GM18502 (cell line): Measurements from ENCODE around the gene VPS50.
A peak's percentile ranks its signal among the peaks of the same experiment; 100 is the strongest.

ENCODE experiments used
- ATAC-seq: cut with Tn5 transposase; IDR thresholded peaks from one replicate; pipeline ENCODE4 v1.9.1; 2021; ENCODE audit warnings: mild to moderate bottlenecking; ENCODE audit not compliant: unreplicated experiment, poor library complexity

VPS50 gene, protein sequence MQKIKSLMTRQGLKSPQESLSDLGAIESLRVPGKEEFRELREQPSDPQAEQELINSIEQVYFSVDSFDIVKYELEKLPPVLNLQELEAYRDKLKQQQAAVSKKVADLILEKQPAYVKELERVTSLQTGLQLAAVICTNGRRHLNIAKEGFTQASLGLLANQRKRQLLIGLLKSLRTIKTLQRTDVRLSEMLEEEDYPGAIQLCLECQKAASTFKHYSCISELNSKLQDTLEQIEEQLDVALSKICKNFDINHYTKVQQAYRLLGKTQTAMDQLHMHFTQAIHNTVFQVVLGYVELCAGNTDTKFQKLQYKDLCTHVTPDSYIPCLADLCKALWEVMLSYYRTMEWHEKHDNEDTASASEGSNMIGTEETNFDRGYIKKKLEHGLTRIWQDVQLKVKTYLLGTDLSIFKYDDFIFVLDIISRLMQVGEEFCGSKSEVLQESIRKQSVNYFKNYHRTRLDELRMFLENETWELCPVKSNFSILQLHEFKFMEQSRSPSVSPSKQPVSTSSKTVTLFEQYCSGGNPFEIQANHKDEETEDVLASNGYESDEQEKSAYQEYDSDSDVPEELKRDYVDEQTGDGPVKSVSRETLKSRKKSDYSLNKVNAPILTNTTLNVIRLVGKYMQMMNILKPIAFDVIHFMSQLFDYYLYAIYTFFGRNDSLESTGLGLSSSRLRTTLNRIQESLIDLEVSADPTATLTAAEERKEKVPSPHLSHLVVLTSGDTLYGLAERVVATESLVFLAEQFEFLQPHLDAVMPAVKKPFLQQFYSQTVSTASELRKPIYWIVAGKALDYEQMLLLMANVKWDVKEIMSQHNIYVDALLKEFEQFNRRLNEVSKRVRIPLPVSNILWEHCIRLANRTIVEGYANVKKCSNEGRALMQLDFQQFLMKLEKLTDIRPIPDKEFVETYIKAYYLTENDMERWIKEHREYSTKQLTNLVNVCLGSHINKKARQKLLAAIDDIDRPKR

DNA sequence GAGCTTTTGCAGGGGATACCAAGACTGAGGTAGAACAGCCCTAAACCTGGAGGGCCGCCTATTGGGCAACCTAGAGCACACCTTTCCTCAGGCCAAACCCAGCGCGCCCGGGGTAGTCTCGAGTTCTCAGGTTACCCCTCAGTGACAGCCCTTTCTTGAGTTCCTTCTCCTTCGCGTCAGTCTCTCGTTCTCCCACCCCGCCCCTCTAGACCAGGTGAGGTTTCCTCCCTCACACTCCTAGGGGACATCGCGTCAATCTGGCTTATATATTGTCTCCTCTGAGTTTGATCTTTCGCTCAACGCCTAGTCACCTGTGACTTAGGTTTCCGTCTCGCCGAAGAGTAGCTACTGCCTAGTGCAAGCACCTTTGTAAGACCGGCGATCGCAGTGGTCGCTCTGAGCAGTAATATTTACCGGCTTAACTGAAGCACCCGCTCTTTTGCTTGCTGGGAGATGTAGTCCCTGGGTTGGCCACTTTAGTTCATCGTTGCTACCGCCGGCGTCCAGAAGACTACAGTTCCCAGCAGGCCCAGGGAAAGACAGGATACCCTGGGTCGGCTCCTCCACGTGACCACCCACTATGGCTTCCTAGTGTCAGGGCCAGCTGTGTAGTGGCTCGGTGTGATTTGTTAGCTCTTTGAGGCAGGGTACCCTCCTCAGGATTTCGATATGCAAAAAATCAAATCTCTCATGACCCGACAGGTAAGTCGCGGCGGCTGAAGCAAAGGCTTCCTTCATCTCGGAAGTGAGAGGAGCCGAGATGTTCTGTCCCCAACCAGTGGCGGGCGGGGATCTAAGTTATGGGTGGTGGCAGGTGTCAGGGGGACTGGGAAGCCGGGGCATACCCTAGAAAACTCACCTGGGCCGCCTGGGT is at the start of gene VPS50:
Gene VPS50, plus strand, starts transcription at position 568 of the 874 bp plus-strand sequence. Its CDS starts 102 bp downstream, at position 670.
- peak; percentile 99 for ATAC-seq

DNA sequence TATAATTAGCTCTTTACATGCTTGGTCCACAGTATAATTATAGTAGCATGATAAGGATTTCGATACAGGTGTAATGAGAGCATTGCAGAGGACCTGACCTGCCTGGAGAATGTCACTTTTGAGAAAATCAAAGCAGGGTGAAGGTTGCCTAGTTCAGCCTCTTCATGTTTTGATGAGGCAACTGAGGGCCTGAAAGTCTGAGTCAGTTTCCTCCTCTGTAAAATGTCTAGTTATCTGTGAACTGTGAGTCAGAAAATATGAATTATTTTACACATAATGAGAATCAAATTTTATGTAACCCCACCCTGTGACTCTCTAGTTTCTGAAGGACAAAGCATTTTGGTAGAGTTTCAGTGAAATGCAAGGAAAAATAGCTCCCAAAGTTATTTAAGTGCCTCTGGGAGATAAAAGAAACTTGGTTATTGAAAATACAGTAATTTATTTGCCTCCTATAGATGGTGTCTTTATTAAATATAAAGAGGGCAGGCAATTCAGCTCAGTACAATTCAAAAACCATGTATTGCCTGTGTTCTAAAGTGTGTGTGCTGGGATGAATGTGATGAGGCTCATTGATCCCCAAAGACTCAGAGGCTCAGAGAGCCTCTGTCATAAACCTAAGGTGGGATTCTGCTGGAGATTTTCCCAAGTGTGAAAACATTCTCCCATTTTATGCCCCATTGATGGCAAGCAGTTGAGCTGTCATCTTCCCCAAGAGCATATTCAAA is 46.7 kb upstream of the VPS50 start:
- no peak for ATAC-seq

DNA sequence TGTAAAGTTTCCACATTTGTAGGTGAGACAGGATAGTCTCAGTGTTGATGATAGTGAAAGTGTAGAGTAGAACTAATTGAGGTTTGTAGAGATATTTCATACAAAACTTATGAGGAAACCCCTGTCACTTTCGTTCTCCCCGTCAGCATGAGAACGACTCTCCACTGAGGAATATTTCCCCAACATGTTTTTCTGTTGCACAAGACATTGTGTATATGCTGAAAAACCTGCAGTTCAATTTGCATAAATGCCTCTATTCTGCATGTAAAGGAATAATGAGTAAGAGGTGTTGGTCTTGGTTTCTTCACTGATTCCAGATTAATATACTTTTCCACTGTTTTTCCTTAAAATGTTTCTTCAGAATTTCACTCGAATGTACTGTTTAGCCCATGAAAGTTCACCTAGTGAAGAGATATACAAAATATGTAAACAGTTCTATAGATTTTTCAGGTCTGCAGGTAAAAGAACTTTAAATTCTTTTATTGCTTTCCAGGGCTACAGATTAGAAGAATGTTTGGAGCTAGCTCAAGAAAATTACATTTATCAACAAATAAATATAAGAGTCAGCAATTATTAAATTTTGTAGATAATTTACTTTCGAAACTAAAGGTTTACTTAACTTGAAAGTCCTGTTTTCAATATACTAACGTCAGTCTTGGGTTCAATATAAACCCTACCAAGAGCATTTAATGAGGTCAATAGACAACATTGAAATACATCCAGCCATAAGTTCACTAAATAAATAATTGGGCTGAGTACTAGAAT is 43.1 kb upstream of the VPS50 start:
- ATAC-seq: no peak

DNA sequence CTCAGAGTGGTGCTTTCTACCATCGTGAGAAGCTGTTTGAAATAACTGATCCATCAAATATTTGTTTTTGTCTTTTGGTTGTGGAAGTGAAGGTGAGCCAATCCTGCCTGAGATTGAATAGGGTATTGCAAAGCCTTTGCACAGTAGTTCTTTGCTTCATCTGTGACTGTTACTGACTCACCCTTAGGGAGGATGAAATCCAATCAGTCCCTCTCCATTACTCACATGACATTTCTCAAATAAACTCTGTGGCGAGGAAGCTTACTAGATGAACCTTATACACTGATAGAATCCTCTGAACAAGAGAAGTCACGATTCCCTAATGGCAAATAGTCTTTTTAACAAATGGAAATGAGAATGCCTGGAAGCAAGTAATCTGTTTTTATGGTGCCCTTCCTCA is 37.8 kb upstream of the VPS50 start:
- ATAC-seq: no peak

DNA sequence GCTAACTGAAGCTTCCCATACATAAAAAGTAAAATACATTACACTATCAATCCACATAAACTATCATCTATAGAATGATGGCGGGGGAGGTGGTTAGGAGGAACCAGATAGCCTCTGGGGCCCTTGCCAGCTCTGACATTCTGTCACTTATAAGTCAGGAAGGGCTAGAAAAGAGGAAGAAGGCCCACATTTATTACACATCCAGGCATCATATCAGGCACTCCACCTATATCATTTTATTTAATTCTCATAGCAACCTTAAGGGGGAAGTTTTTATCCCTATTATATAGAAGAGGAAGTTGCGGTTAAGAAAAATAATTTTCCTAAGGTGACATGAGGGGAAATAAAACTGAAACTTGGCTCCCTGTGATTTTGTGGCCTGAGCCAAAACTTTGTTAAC is 35.8 kb upstream of the VPS50 start:
- no peak for ATAC-seq

DNA sequence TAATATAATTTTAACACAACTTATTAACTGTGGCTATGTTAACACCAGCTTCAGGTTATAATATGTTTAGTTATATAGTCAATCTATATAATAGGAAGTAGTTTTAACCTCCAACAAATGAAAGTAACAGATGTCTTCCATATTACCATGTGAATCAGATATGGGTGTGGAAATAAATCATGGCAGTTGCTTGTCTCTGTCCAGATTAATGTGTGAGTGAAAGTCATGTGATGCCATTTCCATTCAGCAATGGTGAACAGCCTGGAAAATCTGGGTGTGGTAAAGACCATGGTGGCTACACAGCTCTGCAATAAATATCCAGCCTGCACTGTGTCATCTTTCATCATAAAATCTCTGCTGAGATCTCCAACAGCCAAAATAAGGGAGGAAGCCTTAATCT is 33.7 kb upstream of the VPS50 start:
- ATAC-seq: no peak

DNA sequence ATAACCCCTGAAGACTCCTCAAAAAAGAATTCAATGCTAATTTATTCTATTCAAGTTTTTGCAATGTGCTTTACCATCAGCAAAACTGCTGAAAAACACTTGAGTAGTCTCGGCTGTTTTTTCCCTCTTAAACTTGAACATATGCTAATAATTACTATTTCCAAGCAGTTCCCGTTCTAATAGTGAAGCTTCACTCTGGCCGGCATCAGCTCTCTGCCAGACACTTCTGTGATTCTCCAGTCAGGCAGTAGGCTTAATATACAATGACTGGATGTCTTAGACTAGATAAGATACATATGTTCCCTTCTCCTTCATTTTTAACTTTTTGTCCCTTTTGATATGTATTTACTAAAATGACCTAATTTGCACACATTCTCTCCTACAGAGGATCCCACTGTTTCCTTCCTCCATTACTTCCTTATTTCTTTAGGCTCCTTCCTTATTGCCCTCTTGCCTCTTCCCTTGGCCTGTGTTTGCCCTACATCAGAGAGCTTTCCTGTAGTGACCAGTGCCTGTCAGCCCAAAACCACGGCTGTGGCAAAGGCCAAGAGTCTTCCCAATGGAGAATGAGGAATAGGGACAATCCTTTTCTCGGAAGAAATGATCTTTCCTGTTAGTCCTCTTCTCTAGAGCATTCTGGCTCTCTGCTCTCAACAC is 29.4 kb upstream of the VPS50 start:
- no peak for ATAC-seq

DNA sequence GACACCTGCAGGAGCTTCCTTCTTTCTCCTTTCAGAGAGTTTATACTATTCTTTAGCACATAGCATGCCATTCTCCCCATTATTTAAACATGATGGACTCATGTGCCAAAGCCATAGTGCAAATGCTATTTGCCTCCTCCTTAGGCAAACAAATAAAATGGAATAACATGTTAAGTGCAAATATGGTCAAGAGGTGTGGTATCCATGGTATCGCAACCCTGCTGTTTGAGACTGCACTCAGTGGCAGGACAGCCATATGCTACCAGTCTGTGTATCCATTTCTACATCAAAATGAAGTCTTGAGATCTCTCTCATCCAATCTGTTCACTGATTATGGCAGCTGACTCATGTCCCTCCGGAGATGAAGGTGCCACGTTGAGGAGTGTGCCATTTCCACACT is 28.7 kb upstream of the VPS50 start:
- ATAC-seq: no peak

DNA sequence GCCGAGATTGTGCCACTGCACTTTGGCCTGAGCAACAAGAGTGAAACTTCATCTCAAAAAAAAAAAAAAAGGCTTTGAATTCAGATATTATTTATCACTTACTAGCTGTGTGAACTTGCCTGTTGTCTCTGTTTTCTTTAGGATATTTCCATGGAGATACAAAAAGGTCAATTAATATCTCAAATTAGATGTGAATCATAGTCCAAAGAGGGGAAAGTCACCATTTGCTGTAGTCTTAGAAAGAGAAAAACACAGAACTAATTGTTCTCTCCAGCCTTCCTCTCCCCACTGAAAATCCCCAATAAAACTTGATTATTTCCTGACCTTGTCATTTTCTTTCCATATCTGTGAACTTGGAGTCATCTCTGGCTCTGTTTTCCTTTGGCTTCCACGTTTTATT is 27.1 kb upstream of the VPS50 start:
- ATAC-seq: no peak

DNA sequence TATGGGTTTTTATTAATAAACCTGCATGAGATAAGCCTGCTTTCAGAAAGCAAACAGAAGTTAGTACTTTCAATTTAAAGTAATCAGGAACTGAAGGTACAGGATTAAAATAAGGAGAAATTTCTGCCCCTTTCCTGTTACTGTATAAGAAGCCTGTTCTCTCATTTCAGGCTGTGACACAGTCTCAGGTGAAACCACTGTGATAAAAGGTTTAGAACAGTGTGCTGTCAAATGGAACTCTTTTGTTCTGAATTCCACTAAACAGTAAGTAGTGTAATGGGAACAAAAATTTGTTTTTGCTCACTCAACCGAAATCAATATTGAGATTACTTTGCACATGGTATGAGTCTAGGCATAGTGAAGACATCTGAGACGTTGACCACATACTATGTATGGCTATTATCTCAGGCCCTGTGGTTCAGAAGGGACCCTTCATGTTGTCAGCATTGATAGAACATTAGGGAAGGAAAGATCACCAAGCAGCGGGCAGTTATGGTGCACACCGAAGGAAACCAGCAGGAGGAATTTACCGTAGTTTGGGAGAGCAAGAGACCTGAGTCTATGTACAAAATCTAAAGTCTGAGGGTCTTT is 20.8 kb upstream of the VPS50 start:
- ATAC-seq: no peak

DNA sequence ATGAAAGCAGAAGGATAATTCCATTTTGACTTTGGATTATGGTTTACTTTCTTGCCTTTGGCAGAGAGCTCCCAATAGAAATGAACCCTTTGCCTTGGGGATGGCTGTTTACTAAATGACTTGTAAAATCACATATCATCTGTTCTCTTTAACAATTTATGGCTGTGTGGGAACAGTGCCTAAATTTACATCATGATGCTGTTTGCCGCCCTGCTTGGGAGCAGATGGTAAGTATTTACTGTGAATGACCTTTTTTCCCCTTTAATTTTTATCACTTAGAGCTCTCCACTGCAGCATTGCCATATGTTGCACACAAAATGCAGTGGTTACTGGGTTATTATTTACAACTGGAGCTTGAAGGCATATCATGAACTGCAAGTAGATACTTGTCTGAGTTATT is 19.3 kb upstream of the VPS50 start:
- no peak for ATAC-seq

DNA sequence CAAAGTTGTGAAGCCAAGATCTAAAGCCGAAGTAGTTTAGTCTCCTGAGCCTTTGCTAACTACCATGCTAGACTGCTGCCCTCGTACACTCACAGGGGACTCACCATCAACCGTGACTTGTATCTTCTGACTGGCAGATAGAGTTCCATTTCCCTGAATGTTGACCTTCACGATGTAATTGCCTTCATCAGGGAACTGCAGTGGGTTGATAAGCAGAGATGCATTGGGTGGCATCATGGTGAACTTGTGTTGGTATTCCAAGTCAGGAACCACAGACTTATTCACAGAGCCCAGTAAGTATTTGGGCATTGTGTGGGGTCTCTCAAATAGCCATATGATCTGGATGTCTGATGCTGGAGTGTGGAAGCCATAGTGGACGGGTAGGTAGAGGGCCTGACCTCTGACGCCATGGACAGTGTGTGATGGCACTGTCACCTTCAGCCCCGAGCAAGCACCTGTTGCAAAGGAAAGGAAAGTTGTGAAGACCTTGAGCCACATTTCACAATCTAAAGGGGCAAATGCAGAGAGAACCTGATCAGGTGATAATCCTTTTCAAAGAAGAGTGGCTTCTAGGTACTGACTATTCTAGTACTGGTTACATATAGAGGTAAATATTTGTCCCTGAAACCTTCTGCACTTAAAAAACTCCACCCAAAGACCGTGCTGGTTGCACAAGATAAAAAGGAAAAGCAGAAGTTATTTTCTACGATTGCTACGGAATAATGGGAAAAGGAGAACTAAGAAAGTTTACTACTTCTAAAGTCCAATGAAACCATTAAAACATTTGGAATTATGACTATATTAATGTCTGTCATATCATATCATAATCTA is 13.0 kb upstream of the VPS50 start:
- ATAC-seq: no peak

DNA sequence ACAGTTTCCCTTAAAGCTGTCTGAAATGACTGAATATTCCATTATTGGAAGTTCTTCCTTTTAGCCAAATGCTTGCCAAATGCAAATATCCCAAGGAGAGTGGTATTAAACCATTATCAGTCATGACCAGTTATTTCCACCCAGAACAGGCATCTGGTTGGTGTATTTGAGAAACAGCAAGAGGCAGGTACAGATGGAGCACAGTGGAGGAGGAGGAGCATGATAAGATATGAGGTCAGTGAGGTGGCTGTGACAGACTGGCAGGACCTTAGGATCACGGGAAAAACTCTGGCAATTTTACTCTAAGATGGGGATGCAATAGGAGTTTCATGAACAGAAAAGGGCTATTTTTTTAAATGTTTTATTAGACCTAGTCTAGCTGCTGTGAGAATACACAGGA is 12.3 kb upstream of the VPS50 start:
- no peak for ATAC-seq

DNA sequence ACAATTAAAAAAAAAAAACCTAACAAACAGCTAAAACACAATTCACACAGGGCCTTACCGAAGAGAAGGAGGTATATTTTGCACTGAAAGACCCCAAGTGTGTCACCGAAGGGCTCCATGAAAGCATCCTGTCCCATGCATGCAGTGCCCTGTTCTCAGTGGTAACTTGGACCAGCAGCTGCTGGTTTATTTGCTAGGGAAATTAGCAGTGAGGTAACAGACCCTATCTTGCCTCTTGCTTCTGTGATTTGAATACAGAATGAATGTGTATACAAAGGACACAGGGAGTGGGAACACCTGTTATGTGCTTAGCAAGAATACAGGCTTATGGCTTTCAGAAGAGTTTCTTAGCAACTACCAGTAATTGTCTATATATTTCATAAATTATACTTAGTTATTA is 5.9 kb upstream of the VPS50 start, which contains the start of gene HEPACAM2:
Gene HEPACAM2, minus strand, starts transcription at position 160 of the 400 bp plus-strand sequence.
- ATAC-seq: no peak

DNA sequence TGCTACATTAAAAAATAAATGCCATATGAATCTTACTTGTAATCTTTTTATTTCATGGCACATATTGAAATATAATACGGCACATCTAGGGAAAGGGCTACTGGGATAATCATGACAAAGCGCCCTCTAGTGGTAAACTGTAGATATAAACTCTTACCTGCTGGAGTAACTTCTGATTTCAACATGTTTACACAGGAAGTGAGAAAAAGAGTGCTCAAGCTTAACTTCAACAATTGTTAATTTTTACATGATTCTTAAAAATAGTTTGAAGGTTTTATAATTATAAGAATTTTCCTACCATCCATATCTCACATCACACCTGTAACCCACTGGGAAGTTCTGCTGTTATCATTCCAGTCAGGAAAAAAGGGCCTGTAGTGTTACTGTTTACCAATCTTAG is 3.9 kb upstream of the VPS50 start:
- no peak for ATAC-seq

DNA sequence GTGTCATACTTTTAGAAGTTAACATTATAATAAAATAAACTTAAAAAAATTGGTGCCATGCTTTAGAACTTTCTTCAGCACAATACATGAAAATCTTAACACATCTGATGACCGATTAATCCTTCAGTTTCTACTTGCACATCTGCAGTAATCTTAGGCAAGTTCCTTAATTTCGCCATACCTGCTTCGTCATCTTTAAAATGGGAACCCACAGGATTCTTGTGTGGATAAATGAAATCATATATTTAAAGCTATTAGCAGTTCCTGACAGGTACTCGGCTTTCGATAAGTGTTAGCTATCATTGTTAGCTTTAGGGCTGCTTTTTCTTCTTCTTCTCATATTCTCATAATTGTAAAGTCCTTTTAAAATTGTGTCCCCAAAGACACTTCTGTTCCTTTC is 907 bp upstream of the VPS50 start:
- ATAC-seq: no peak

DNA sequence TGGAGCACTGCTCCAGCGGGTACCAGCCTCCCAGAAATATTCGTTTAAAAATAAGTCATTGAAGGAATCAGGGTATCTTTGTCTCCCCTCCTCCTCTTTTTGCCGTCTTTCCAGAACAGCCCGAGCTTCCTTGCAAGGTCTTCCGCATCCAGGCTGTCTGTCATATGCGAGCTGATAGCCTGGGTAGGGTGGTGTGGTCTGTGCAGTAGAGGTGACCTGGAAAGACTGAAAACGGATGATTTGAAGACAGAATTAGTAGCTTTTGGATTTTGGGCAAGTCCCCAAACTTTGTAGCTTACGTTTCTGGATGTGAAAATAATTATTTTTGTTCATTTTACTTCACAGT is 480 bp downstream of the VPS50 start:
- peak; percentile 12 for ATAC-seq
